ENCODE results near the gene CAB39.
"Not testable (repeated sequence)": the region's sequence is repeated elsewhere in the genome, so short reads cannot be mapped to it uniquely, and the experiment has no call there.

GRCh38 chr2:230698753-230699152, 13.9 kb upstream of the CAB39 start:
- TF ChIP-seq CTCF, POLR2A (IDR thresholded peaks at IDR 0.05): not testable (repeated sequence)
